GM18498 (cell line): ENCODE data around the gene CD79A.

Experiments used
- ATAC-seq: cut with Tn5 transposase; IDR thresholded peaks from one replicate; pipeline ENCODE4 v1.9.1; 2021; ENCODE audit warnings: mild to moderate bottlenecking, moderate library complexity; ENCODE audit not compliant: unreplicated experiment

The CD79A gene

GRCh38 chr19:41876847-41877832 lies at the start of gene CD79A:
Gene CD79A (plus strand): TSS chr19:41877279. CDS start chr19:41877305, 26 bp downstream.
- ATAC-seq: peak; percentile 68

DNA sequence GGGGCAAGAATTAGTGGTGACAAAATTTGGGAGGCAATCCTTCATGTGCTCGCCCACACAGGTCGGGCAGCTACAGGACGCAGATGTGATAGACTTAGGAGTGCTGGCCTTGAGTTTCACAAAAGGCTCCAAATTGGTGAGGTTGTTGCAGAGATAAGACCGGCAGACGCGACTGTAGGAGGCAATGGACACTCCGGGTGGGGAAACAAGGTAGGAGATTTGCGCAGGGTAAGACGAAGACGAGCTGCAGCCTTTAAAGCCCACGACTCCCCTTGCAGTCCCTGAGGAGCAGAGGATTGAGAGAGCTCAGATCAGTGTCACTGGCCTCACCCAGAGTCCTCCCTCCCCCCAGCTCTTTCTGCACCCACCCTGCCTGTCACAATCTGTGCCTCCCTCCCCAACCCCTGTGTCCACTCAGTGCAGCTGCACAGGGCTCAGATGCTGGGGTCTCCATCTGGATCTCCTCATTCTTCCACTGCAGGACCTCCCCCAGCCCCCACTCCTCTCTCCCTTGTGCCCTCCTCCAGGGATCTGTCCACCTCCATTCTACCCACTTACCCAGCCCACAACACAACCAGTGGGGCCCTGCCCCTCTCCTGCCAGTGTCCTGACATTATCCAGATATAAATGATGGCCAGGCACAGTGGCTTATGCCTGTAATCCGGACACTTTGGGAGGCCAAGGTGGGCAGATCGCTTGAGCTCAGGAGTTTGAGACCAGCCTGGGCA lies 38.9 kb upstream of the CD79A start:
- no peak for ATAC-seq

DNA sequence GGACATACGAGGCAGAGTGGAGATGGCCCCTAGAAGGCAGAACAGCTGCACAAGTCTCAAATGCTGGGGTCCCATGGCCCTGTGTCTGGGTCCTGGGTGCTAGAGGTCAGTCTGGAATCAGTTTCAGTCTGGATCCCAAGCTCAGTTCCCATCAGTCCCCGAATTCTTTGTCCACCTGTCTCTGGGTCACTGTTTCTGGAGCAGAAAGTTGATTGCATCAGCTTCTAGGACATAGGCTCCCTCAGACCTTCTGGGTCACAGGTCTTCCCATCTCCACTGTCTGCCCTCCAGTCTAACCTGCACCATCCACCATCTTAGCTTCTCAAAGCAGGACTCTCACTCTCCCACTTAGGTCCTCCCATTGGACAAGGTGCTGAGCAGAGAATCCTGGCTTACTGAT lies 37.9 kb upstream of the CD79A start:
- ATAC-seq: no peak

GRCh38 chr19:41843371-41843770 lies 33.7 kb upstream of the CD79A start:
- no peak for ATAC-seq

GRCh38 chr19:41844601-41845000 lies 32.5 kb upstream of the CD79A start, which contains the start of gene LYPD4:
Gene LYPD4 (minus strand): TSS chr19:41844683. CDS start chr19:41839285, 5,398 bp downstream.
- ATAC-seq: no peak

- no peak for ATAC-seq
These were observed 32.3 kb upstream of the CD79A start, which contains the start of gene DMRTC2 for GRCh38 chr19:41845001-41845050. Gene DMRTC2 (plus strand): TSS chr19:41845042. CDS start chr19:41847429, 2,387 bp downstream.

GRCh38 chr19:41845051-41845590 lies 32.0 kb upstream of the CD79A start:
- no peak for ATAC-seq

DNA sequence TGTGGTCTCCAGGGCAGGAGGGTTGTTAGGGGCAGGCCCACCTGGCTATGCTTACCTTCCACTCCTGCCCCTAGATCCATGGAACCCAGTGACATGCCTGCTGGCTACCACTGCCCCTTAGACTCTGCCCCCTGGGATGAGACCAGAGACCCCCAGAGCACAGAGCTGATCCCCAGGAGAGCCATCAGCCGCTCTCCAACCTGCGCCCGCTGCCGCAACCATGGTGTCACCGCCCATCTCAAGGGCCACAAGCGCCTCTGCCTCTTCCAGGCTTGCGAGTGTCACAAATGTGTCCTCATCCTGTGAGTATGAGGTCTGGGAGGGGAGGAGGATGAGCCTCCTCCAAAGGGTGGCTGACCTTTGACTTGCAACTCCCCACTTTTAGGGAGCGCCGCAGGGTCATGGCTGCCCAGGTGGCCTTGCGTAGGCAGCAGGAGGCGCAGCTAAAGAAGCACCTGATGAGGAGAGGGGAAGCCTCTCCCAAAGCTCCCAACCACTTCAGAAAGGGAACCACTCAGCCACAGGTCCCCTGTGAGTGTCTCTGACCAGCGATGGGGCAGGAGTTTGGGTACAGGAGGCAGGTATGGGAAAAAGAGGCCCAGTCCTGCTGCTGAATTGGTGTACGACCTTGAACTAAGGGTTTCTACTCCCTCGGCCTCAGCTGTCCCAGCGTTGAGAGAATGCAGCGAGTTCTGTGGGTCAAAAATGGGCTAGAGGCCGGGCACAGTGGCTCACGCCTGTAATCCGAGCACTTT lies 29.6 kb upstream of the CD79A start:
- no peak for ATAC-seq

DNA sequence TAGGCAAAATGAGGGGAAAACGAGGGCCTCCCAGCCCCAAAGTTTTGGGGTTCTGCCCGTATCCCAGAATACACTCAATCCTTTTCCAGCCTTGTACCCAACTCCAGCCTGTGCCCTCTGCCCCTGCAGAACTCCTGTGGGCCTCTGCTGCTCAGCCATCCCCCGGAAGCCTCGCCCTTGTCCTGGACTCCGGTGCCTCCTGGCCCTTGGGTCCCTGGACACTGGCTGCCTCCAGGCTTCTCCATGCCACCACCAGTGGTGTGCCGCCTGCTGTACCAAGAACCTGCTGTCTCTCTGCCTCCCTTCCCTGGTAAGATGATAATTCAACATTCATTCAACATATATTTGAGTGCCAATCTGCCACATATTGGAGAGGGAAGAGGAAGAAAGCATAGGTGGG lies 28.4 kb upstream of the CD79A start:
- no peak for ATAC-seq

DNA sequence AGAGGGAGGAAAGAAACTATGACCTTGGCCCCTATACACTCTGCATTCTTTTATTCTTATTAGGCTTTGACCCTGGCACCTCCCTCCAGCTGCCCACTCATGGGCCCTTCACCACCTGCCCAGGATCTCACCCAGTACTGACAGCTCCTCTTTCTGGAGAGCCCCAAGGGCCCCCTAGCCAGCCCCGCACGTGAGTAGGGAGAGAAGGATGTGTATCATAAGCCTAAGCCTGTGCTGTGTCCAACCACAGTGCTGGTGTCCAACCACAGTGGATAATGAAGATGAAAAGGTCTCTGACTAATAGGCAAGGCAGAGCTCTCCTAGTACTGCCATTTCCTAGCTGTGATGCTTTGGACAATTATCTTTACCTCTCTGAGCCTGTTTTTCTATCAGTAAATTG lies 28.0 kb upstream of the CD79A start:
- ATAC-seq: no peak

- no peak for ATAC-seq
These were observed 26.7 kb upstream of the CD79A start for GRCh38 chr19:41850381-41850780.

DNA sequence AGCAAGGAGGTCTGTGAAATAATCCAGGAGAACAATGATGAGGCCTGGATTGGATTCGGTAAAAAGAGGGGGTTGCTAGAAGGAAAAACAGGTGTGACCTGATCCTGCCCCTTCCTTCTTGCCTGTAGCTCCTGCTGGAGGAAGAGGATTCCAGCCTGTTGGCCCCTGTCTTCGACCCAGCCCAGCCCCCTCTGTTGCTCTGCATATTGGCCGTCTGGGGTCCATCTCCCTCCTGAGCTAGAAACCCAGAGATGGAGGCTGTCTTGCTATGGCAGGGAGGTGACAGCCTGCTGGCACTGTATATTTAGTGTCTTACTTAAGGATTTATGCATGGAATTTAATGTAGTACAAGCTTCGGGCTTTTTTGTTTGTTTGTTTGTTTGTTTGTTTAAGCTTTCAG lies 25.6 kb upstream of the CD79A start:
- no peak for ATAC-seq

DNA sequence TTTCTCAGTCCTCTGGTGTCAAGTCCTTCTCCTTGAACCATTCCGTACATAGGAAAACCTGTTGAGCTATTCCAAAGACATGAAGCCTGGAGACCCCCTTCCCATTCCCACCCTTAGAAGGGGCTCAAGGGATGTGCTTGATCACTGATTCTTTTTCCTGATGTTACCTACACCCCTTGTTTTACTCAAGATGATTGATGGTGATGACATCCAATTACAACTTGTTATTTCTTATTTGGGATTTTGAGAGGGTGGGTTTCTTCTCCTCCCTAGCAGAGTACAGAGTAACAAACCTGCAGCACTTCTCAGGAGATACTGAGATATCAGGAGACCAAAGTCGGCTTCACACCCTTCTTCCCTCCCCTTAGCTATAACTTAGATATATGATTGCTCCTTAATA lies 23.7 kb upstream of the CD79A start:
- ATAC-seq: no peak

GRCh38 chr19:41853768-41854167 lies 23.3 kb upstream of the CD79A start:
- no peak for ATAC-seq

GRCh38 chr19:41859213-41859617 lies 17.9 kb upstream of the CD79A start:
- no peak for ATAC-seq

- ATAC-seq: peak; percentile 81
These were observed 17.3 kb upstream of the CD79A start, which contains the start of gene RPS19 for GRCh38 chr19:41859618-41860418. Gene RPS19 (plus strand): TSS chr19:41860255. CDS start chr19:41860775, 520 bp downstream.

- ATAC-seq: no peak
These were observed 16.5 kb upstream of the CD79A start for GRCh38 chr19:41860419-41861115.

- ATAC-seq: no peak
These were observed 15.8 kb upstream of the CD79A start for GRCh38 chr19:41861116-41861768.

- ATAC-seq: no peak
These were observed 15.2 kb upstream of the CD79A start for GRCh38 chr19:41861846-41862245.
